K562 (cell line): ENCODE measurements around the gene CARM1. TPM values are rescaled to one million over a fixed set of nuclear protein-coding genes. Genes with fewer than 3 reads are reported as not detected.

Experiments used
- BCL6 ChIP-seq: fragments of 250-450 bp; sonication (Bioruptor Pico); IDR thresholded peaks from 2 replicates; pipeline ENCODE4 v1.4.0; 2020
- CCNT2 ChIP-seq: IDR thresholded peaks from 2 replicates; pipeline ENCODE4 v1.6.1; 2011; ENCODE audit warnings: borderline replicate concordance, low read depth, mild to moderate bottlenecking, moderate library complexity, mixed read lengths, low read length; ENCODE audit not compliant: insufficient read length; ENCODE audit errors: extremely low read depth
- CHCHD3 ChIP-seq: fragments of 250-450 bp; sonication (Bioruptor Pico); IDR thresholded peaks from 2 replicates; pipeline ENCODE4 v2.1.2; 2022; ENCODE audit warnings: mild to moderate bottlenecking
- ELF2 ChIP-seq: fragments of 250-450 bp; sonication (Bioruptor Pico); IDR thresholded peaks from 2 replicates; pipeline ENCODE4 v1.5.0; 2021; ENCODE audit warnings: mild to moderate bottlenecking
- ILK ChIP-seq: fragments of 450-650 bp; IDR thresholded peaks from 2 replicates; pipeline ENCODE4 v1.6.1; 2016; ENCODE audit warnings: missing genetic modification characterization, low read depth, mild to moderate bottlenecking, missing compliant biosample characterization, moderate library complexity, borderline replicate concordance
- JUN ChIP-seq, 2 experiments: sonication (generic) in 1 of 2; formaldehyde crosslinking in 1 of 2; IDR thresholded peaks; 2 replicates each; pipeline versions ENCODE4 v1.6.1 to v1.8.0; 2012 to 2022; ENCODE audit warnings: borderline replicate concordance in 2 of 2, mild to moderate bottlenecking in 2 of 2, improper control_type of control experiment in 1 of 2, low read depth in 1 of 2, low read length in 1 of 2, missing genetic modification reagents in 1 of 2
- KAT2B ChIP-seq: IDR thresholded peaks from one replicate; pipeline ENCODE4 v1.6.1; 2012; ENCODE audit warnings: low read depth, mild to moderate bottlenecking, control low read depth, inconsistent platforms, low read length, moderate library complexity
- PHTF2 ChIP-seq: fragments of 250-450 bp; sonication (Bioruptor Pico); IDR thresholded peaks from 2 replicates; pipeline ENCODE4 v1.5.0; 2021; ENCODE audit warnings: mild to moderate bottlenecking
- RBM17 ChIP-seq: fragments of 200-400 bp; formaldehyde crosslinking; IDR thresholded peaks from 2 replicates; pipeline ENCODE4 v1.6.1; 2017; ENCODE audit warnings: low read depth, mild to moderate bottlenecking, low read length, borderline replicate concordance
- SMARCA4 ChIP-seq: fragments of 450-650 bp; IDR thresholded peaks from 2 replicates; pipeline ENCODE4 v1.6.1; 2016
- ZNF766 ChIP-seq: fragments of 200-800 bp; sonication (Bioruptor generic); conservative IDR thresholded peaks from 2 replicates; pipeline ENCODE4 v1.6.1; 2016; ENCODE audit warnings: missing genetic modification characterization, missing compliant biosample characterization
- polyA plus RNA-seq, 8 experiments: library from polyadenylated mRNA; depleted of rRNA in 4 of 8; stranded (reverse) in 5 of 8; unstranded in 3 of 8; fragments of >200 nt; fragmentation: Nextera tagmentation in 2 of 8; fragmentation: Illumina TruSeq in 1 of 8; extraction: Ambion mirVana in 2 of 8; extraction: Trizol in 1 of 8; gene quantifications; 2 replicates each; pipeline versions ENCODE4 v1.2.1 to v1.2.3, GENCODE V29; 2011 to 2014; ENCODE audit warnings: inconsistent platforms in 1 of 8, missing spikeins in 1 of 8
- total RNA-seq, 7 experiments: library from RNA; depleted of rRNA in 6 of 7; stranded (reverse); fragments of >200 nt in 6 of 7; fragmentation: Illumina TruSeq in 2 of 7; extraction: Trizol in 2 of 7; gene quantifications; 2 replicates each; pipeline versions ENCODE4 v1.2.1 to v1.2.3, GENCODE V29; 2011 to 2021; ENCODE audit warnings: low replicate concordance in 1 of 7
- TF ChIP-seq, protein P1 (sequence below): fragments of 250-450 bp; sonication (Bioruptor Pico); IDR thresholded peaks from 2 replicates; pipeline ENCODE4 v1.8.0; 2021; ENCODE audit warnings: moderate library complexity, mild to moderate bottlenecking, inconsistent platforms
- TF ChIP-seq, protein P2 (sequence below): fragments of 250-450 bp; sonication (Bioruptor Pico); IDR thresholded peaks from 2 replicates; pipeline ENCODE4 v1.5.0; 2021; ENCODE audit warnings: mild to moderate bottlenecking, moderate library complexity
- TF ChIP-seq, protein P3 (sequence below): fragments of 250-450 bp; sonication (Bioruptor Pico); IDR thresholded peaks from 2 replicates; pipeline ENCODE4 v1.4.0; 2020; ENCODE audit warnings: borderline replicate concordance

Gene CARM1
- total and polyA plus RNA-seq, 9 of the 15 experiments (the other 6 are each of a cell fraction or from before 2014, with no cell fraction given), result 0.36 to 86.0 (median 29.7) TPM

DNA sequence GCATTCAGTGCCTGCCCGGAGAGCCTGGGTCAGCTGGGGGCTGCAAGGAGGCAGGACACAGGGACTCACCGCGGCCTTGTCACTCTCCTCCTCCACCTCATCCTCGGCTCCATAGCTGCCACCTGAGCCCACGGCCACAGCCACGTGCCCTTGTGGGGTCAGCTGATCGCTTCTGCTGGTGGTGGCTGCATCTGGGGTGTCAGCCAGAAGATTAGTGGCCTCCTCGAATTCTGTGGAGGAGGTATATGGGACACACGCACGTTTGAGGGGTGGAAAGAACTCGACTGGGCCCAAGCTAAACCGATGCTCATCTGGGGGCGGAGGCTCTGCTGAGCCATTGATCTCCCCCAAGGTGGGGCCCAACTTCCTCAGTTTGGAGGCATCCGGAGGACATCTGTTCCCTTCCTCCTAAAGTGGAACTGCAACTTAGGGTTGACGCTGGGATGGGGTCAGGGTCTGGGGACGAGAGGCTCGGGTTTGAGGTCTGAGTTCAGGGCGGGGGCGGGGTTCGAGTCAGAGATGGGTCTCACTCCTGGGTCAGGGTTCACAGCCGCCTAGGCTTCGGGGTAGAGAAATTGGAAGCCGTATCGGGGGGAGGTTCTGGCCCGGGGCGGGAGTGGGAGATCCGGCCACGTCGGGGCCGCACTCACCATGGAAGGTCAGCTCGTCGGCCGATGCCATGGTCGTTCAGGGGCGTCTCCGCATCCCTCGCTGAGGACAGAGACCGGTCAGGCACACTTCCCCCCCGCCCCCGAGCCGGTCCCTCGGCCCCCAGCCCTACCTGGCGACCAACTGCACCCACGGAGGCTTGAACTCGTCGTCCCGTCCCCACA lies 56.6 kb downstream of the CARM1 start (continued):
- TF ChIP-seq, protein P1, sequence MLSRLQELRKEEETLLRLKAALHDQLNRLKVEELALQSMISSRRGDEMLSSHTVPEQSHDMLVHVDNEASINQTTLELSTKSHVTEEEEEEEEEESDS (CRISPR knock-in tag), result no peak
- TF ChIP-seq CHCHD3 (no peak), RBM17 (no peak), JUN (IDR thresholded peaks at IDR 0.05; ENCODE audit: borderline replicate concordance, low read depth, low read length) (no peak), JUN (CRISPR knock-in tag; IDR thresholded peaks at IDR 0.05; ENCODE audit: borderline replicate concordance) (no peak), BCL6 (no peak), SMARCA4 (no peak), CCNT2 (no peak), KAT2B (no peak), ILK (tag) (no peak), ELF2 (CRISPR knock-in tag) (no peak), ZNF766 (CRISPR knock-in tag) (0 out of 2 replicates have a peak, but pooled peaks have one; percentile 7), PHTF2 (CRISPR knock-in tag) (no peak)
- TF ChIP-seq, protein P2, sequence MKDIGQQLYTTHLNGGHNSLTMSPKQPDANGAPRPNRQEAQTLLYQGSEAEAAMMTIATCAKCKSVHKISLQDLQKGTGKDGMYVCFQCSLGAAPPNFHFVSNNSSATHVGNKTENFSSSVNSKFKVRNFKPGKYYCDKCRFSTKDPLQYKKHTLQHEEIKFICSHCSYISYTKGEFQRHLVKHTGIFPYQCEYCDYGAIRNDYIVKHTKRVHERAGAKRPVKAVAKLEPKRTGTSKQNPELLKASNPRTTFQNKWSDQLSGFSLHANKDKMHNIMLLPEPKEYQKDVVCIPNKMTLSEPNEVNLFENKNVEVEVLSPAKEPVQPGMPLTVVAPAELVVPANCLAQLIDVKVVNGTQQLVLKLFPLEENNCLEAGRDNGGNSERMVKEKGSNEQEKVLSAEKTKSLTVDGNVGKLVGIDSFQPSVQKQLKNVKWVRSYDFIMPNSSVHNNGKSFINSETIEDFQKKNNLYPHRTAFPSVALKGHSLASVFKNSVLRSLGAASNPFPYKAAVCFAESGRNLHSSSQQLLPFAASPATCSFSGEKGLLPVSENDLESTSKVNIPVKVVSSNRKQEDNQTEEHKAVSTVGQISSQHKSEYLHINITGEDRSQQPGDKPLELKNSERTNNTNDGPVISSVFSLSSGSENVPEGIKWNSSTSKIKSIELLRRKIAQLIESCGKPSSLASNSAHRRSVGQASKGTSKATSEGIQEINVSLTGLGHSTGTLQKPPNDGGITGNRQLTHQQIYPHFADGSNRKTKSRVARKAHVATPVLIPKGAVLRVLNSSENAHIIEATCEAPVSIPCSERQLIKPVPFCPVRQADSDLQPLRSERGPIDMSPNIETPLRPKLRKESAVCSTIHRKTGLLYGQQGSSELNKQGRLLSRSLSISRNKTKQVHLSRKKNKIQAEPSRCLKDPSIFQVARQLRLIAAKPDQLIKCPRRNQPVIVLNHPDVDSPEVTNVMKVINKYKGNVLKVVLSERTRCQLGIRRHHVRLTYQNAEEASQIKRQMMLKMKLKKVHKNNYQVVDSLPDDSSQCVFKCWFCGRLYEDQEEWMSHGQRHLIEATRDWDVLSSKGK, result no peak
- TF ChIP-seq, protein P3, sequence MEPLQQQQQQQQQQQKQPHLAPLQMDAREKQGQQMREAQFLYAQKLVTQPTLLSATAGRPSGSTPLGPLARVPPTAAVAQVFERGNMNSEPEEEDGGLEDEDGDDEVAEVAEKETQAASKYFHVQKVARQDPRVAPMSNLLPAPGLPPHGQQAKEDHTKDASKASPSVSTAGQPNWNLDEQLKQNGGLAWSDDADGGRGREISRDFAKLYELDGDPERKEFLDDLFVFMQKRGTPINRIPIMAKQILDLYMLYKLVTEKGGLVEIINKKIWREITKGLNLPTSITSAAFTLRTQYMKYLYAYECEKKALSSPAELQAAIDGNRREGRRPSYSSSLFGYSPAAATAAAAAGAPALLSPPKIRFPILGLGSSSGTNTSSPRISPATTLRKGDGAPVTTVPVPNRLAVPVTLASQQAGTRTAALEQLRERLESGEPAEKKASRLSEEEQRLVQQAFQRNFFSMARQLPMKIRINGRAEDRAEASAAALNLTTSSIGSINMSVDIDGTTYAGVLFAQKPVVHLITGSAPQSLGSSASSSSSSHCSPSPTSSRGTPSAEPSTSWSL (CRISPR knock-in tag), result no peak
